Ascending aorta (tissue), 2 donors: ENCODE results near the gene SYDE1. TPM values are rescaled to one million over a fixed set of nuclear protein-coding genes. Genes with fewer than 3 reads are reported as not detected.

Source experiments
- DNase-seq, 2 donors: peaks; one replicate each; pipeline ENCODE4 v3.0.0-alpha.2; 2019; ENCODE audit warnings: low spot score in 2 of 2
- H3K27ac ChIP-seq, 2 donors: fragments of 200-600 bp; sonication (generic); one replicate each; pipeline ENCODE4 v1.5.1; 2016 to 2017; ENCODE audit warnings: mild to moderate bottlenecking in 1 of 2
- H3K27me3 ChIP-seq: fragments of 200-600 bp; sonication (generic); one replicate; pipeline ENCODE4 v1.5.1; 2017
- H3K36me3 ChIP-seq, 2 donors: fragments of 200-600 bp; sonication (generic); one replicate each; pipeline ENCODE4 v1.5.1; 2016
- H3K4me1 ChIP-seq, 2 donors: fragments of 200-600 bp; sonication (generic); one replicate each; pipeline ENCODE4 v1.5.1; 2016 to 2017; ENCODE audit warnings: mild to moderate bottlenecking in 1 of 2
- H3K4me3 ChIP-seq, 2 donors: fragments of 200-600 bp; sonication (generic); one replicate each; pipeline ENCODE4 v1.5.1; 2016 to 2017; ENCODE audit warnings: mild to moderate bottlenecking in 1 of 2
- H3K9me3 ChIP-seq, 2 donors: fragments of 200-600 bp; sonication (generic); one replicate each; pipeline ENCODE4 v1.5.1; 2016
- CTCF ChIP-seq, 3 experiments: fragments of 200-600 bp in 2 of 3; fragments of 450-650 bp in 1 of 3; sonication (generic) in 2 of 3; IDR thresholded peaks; one replicate each; pipeline ENCODE4 v1.5.1; 2016 to 2019; ENCODE audit warnings: antibody characterized with exemption in 3 of 3, mild to moderate bottlenecking in 1 of 3, moderate library complexity in 1 of 3
- intact Hi-C: fragments of 100-400 bp; cut with DNase I; formaldehyde crosslinking; loops from one replicate; pipeline ENCODE4 v1.15.1; 2023
- total RNA-seq: library from RNA; depleted of rRNA; stranded (reverse); fragments of >200 nt; gene quantifications from one replicate; pipeline ENCODE4 v1.1.0, GENCODE V29; 2016

The SYDE1 gene
- total RNA-seq, 1 donor from 2014 or later = 104 TPM

GRCh38 chr19:15129856-15130585, 22.8 kb downstream of the SYDE1 start:
- H3K27ac ChIP-seq = no peak overlapping the region
- intact Hi-C loops = loop anchor here (5.0 kb wide), 2 partner anchors 122 to 322 kb away; no protein-coding TSS in a partner anchor
- H3K4me3 ChIP-seq = no peak overlapping the region
- H3K9me3 ChIP-seq = no peaks in the 10 kb centered on the region
- H3K4me1 ChIP-seq = peaks cover 0 to under 1% of the 10 kb centered on the region in 2 donors
- no peaks in the 10 kb centered on the region for H3K36me3 ChIP-seq
- TF ChIP-seq CTCF (IDR thresholded peaks at IDR 0.05) = no peak
- DNase-seq = no peak
- H3K27me3 ChIP-seq = no peaks in the 10 kb centered on the region

- intact Hi-C loops = no loop called here
- no peak overlapping the region for H3K4me3 ChIP-seq
- DNase-seq = no peak
- H3K27ac ChIP-seq = no peak overlapping the region
- H3K4me1 ChIP-seq = no peaks in the 10 kb centered on the region
- H3K27me3 ChIP-seq = no peaks in the 10 kb centered on the region
- no peaks in the 10 kb centered on the region for H3K36me3 ChIP-seq
- TF ChIP-seq CTCF (IDR thresholded peaks at IDR 0.05) = no peak
- H3K9me3 ChIP-seq = peaks cover 0 to 5% of the 10 kb centered on the region in 2 donors
Measured at GRCh38 chr19:15136234-15136954, 29.2 kb downstream of the SYDE1 start.

- no peak for DNase-seq
Measured at GRCh38 chr19:15137777-15138176, 30.6 kb downstream of the SYDE1 start.

GRCh38 chr19:15138427-15138826, 31.2 kb downstream of the SYDE1 start:
- H3K27ac ChIP-seq = no peak overlapping the region
- H3K9me3 ChIP-seq = peaks cover 0 to 5% of the 10 kb centered on the region in 2 donors
- DNase-seq = no peak
- no peaks in the 10 kb centered on the region for H3K27me3 ChIP-seq
- no peaks in the 10 kb centered on the region for H3K4me1 ChIP-seq
- H3K36me3 ChIP-seq = no peaks in the 10 kb centered on the region
- intact Hi-C loops = no loop called here
- TF ChIP-seq CTCF (IDR thresholded peaks at IDR 0.05) = no peak
- no peak overlapping the region for H3K4me3 ChIP-seq

More at GRCh38 chr19:15137777-15138176, 30.6 kb downstream of the SYDE1 start:
- no peak for TF ChIP-seq CTCF (IDR thresholded peaks at IDR 0.05)
- intact Hi-C loops = no loop called here
- Histone ChIP-seq H3K27ac (no peak overlapping the region), H3K4me3 (no peak overlapping the region), H3K27me3 (no peaks in the 10 kb centered on the region), H3K4me1 (no peaks in the 10 kb centered on the region), H3K36me3 (no peaks in the 10 kb centered on the region), H3K9me3 (peaks cover 0 to 5% of the 10 kb centered on the region in 2 donors)

- no peaks in the 10 kb centered on the region for H3K27me3 ChIP-seq
- H3K4me1 ChIP-seq = no peaks in the 10 kb centered on the region
- H3K4me3 ChIP-seq = no peak overlapping the region
- DNase-seq = no peak
- H3K36me3 ChIP-seq = no peaks in the 10 kb centered on the region
- no peak overlapping the region for H3K27ac ChIP-seq
- intact Hi-C loops = no loop called here
- peaks cover 0 to 5% of the 10 kb centered on the region in 2 donors for H3K9me3 ChIP-seq
- TF ChIP-seq CTCF (IDR thresholded peaks at IDR 0.05) = no peak
Measured at GRCh38 chr19:15141143-15141542, 33.9 kb downstream of the SYDE1 start.
